Peyer's patch (tissue), 4 donors: ENCODE results near the gene SLC24A4.

ENCODE experiments used
- CTCF ChIP-seq, 6 experiments: fragments of 450-650 bp in 4 of 6; fragments of 200-600 bp in 2 of 6; sonication (generic) in 1 of 6; IDR thresholded peaks; one replicate each; pipeline ENCODE4 v1.5.1; 2017 to 2019; ENCODE audit warnings: antibody characterized with exemption in 6 of 6, mild to moderate bottlenecking in 3 of 6, moderate library complexity in 1 of 6
- POLR2A ChIP-seq, 2 donors: fragments of 450-650 bp; IDR thresholded peaks; one replicate each; pipeline ENCODE4 v1.5.1; 2017; ENCODE audit warnings: antibody characterized with exemption in 2 of 2, mild to moderate bottlenecking in 2 of 2, moderate library complexity in 2 of 2

DNA sequence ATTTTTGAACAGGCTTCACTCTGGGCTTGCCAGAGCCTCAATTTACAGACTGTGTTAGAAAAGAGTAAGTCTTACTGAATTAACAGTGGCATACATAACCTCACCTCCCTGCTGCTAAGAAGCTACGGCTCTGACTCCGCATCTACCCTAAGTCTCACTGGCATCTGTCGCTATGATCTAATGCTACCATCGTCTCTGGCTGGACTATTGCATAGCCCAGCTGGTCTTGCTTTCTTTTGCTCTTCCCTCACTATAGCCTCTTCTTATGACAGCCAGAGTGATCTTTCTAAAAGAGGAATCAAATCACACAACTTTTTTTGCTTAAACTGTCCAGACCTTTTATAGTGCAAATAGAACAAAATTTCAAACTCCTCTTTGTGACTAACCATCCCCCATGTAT, 81.1 kb downstream of the SLC24A4 start:
- TF ChIP-seq CTCF (IDR thresholded peaks at IDR 0.05): no peak
- no peak for TF ChIP-seq POLR2A (IDR thresholded peaks at IDR 0.05)
